Activated CD8-positive, alpha-beta T cell treated with anti-CD3 and anti-CD28 coated beads for 36 hours (primary cell): ENCODE results near the gene CHDH. TPM values are rescaled to one million over a fixed set of nuclear protein-coding genes. Genes with fewer than 3 reads are reported as not detected.

ENCODE experiments used
- ATAC-seq: fragments of 200-7000 bp; cut with Tn5 transposase; one replicate; pipeline ENCODE4 v1.10.0; 2021; ENCODE audit warnings: mild to moderate bottlenecking, moderate library complexity
- CTCF ChIA-PET: fragments of 350-600 bp; sonication (Branson Sonifier 250); formaldehyde crosslinking; loops from one replicate; lab custom pipeline; 2021; ENCODE audit warnings: antibody characterized with exemption; lab: Charles Lee
- POLR2A ChIA-PET: fragments of 350-600 bp; sonication (Branson Sonifier 250); formaldehyde crosslinking; loops from one replicate; lab custom pipeline; 2021; ENCODE audit warnings: antibody characterized with exemption; lab: Charles Lee
- DNase-seq: peaks from one replicate; pipeline ENCODE4 v3.0.0-alpha.2; 2020
- H3K27ac Mint-ChIP-seq: one replicate; pipeline ENCODE4 v1.8.0; 2021; ENCODE audit warnings: mild to moderate bottlenecking, mixed read lengths
- H3K27me3 Mint-ChIP-seq: one replicate; pipeline ENCODE4 v1.8.0; 2021; ENCODE audit warnings: mixed read lengths
- H3K36me3 Mint-ChIP-seq: one replicate; pipeline ENCODE4 v1.8.0; 2021; ENCODE audit warnings: low read depth, mixed read lengths
- H3K4me1 Mint-ChIP-seq: one replicate; pipeline ENCODE4 v1.8.0; 2021; ENCODE audit warnings: low read depth, mixed read lengths
- H3K4me3 Mint-ChIP-seq: one replicate; pipeline ENCODE4 v1.8.0; 2021; ENCODE audit warnings: mild to moderate bottlenecking, moderate library complexity, mixed read lengths
- H3K9me3 Mint-ChIP-seq: one replicate; pipeline ENCODE4 v1.8.0; 2021; ENCODE audit warnings: mixed read lengths
- intact Hi-C: fragments of 100-400 bp; cut with micrococcal nuclease; formaldehyde crosslinking; loops from one replicate; pipeline ENCODE4 v1.10.0; 2022
- total RNA-seq, 2 experiments: library from RNA; stranded (reverse); gene quantifications; one replicate each; pipeline ENCODE4 v1.2.3, GENCODE V29; 2021
- TF ChIP-seq, protein P1 (sequence below): fragments of 200-600 bp; IDR thresholded peaks from one replicate; pipeline ENCODE4 v1.8.0; 2022; ENCODE audit warnings: antibody characterized with exemption, mild to moderate bottlenecking

CHDH gene
- total RNA-seq, 2 experiments from 2014 or later = 0.02 to 0.22 TPM

DNA sequence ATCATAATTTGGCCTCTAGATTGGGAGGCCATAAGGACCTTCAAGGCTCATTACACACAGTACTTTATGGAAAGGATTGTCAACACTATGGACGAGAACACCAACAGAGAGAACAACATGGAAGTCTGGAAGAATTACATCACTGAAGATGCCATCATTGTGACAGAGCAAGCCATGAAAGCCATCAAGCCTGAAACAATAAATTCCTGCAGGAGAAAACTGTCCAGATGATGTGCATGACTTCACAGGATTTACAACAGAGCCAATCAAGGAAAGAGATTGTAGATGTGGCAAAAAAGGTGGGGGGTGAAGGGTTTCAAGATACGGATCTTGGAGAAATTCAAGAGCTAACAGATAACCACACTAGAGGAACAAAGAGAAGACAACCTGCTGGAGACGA is 16.0 kb upstream of the CHDH start:
- Mint-ChIP-seq H3K9me3 (no peaks in the 10 kb centered on the region), H3K4me3 (no peak overlapping the region), H3K4me1 (no peaks in the 10 kb centered on the region), H3K27me3 (no peaks in the 10 kb centered on the region), H3K27ac (no peak overlapping the region), H3K36me3 (peaks cover 23% of the 10 kb centered on the region)
- ChIA-PET POLR2A (no interaction called here), CTCF (no interaction called here)
- intact Hi-C loops = no loop called here
- no peak for DNase-seq
- no peak for ATAC-seq
- TF ChIP-seq, protein P1, sequence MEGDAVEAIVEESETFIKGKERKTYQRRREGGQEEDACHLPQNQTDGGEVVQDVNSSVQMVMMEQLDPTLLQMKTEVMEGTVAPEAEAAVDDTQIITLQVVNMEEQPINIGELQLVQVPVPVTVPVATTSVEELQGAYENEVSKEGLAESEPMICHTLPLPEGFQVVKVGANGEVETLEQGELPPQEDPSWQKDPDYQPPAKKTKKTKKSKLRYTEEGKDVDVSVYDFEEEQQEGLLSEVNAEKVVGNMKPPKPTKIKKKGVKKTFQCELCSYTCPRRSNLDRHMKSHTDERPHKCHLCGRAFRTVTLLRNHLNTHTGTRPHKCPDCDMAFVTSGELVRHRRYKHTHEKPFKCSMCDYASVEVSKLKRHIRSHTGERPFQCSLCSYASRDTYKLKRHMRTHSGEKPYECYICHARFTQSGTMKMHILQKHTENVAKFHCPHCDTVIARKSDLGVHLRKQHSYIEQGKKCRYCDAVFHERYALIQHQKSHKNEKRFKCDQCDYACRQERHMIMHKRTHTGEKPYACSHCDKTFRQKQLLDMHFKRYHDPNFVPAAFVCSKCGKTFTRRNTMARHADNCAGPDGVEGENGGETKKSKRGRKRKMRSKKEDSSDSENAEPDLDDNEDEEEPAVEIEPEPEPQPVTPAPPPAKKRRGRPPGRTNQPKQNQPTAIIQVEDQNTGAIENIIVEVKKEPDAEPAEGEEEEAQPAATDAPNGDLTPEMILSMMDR = no peak

DNA sequence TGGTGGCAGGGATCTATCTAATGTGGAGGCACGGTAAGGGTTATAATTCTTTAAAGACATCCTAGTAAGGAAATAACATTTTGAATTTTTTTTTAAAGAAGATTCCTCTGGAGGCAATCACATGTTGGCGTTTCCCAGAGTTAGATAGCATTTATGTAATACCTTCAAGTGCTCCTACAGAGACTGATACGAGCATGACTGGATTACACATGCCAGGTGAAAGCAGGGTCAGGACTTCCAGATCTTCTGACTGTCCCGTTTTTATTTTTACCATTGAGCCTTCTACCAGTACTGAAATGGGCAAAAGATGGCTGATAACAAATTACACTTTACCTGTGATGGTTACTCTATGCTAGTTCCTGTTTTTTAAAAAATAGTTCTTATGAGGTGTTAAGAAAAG is 14.0 kb upstream of the CHDH start:
- DNase-seq = no peak
- ChIA-PET POLR2A (no interaction called here), CTCF (no interaction called here)
- Mint-ChIP-seq H3K27me3 (no peaks in the 10 kb centered on the region), H3K36me3 (peaks cover 22% of the 10 kb centered on the region), H3K27ac (no peak overlapping the region), H3K4me1 (no peaks in the 10 kb centered on the region), H3K9me3 (no peaks in the 10 kb centered on the region), H3K4me3 (no peak overlapping the region)
- TF ChIP-seq, protein P1 = no peak
- no peak for ATAC-seq
- intact Hi-C loops = no loop called here

DNA sequence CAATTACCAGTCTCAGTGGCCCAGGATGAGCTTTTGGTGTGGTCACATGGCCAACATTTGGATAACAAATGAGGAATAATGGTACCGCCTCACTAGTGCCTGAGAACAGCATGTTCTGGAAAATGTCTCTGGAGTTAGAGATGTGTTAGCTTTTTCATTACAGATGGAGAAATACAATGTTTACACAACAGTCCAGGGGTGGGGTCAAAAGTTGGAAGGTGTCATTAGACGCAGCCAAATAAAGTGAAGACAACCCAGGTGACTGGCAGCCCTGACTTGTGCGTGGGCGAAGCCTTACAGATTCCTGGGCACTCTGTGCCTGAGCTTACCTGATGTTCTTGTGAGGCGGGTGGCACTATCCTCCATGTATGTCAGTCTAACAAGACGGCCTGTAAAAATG is 13.0 kb upstream of the CHDH start:
- H3K4me3 Mint-ChIP-seq = no peak overlapping the region
- no peak for DNase-seq
- ChIA-PET POLR2A (interaction anchor here (0.5 kb wide), 1 partner anchor 206 kb away, joined by 3 read pairs; no protein-coding TSS in a partner anchor), CTCF (no interaction called here)
- no peaks in the 10 kb centered on the region for H3K4me1 Mint-ChIP-seq
- H3K27me3 Mint-ChIP-seq = no peaks in the 10 kb centered on the region
- no peak for ATAC-seq
- peaks cover 14% of the 10 kb centered on the region for H3K36me3 Mint-ChIP-seq
- H3K9me3 Mint-ChIP-seq = no peaks in the 10 kb centered on the region
- intact Hi-C loops = no loop called here
- TF ChIP-seq, protein P1 = no peak
- no peak overlapping the region for H3K27ac Mint-ChIP-seq

DNA sequence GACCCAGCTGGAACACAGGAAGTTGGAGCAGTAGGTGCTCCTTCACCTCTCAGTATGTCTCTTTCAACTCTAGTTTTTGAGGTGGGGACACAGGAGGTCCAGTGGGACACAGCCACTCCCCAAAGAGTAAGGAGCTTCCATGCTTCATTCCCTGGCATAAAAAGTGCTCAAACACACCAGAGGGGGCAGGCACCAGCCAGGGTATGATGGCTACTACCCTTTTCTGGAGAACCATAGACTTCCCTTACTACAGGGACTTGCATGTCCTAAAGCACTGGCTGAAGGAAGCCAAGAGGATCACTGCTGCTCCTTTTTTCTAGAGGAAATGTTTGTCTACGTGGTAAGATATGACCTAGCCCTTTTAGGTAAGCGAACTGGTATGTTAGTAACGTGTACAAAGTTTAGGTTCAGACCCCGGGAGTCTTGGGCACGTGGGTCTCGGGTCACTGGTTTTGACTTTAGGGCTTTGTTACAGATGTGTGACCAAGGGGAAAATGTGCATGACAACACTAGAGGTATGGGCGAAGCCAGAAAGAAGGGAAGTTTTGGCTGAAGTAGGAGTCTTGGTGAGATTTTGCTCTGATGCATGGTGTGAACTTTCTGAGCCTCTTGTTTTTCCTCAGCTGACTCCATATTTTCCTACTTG is 12.0 kb upstream of the CHDH start:
- CTCF ChIA-PET = no interaction called here
- Mint-ChIP-seq H3K27ac (no peak overlapping the region), H3K4me3 (no peak overlapping the region), H3K36me3 (peaks cover 10% of the 10 kb centered on the region), H3K9me3 (no peaks in the 10 kb centered on the region), H3K27me3 (no peaks in the 10 kb centered on the region), H3K4me1 (no peaks in the 10 kb centered on the region)
- ATAC-seq (no peak), DNase-seq (no peak)
- TF ChIP-seq, protein P1 = no peak
- intact Hi-C loops = no loop called here
- POLR2A ChIA-PET = no interaction called here

DNA sequence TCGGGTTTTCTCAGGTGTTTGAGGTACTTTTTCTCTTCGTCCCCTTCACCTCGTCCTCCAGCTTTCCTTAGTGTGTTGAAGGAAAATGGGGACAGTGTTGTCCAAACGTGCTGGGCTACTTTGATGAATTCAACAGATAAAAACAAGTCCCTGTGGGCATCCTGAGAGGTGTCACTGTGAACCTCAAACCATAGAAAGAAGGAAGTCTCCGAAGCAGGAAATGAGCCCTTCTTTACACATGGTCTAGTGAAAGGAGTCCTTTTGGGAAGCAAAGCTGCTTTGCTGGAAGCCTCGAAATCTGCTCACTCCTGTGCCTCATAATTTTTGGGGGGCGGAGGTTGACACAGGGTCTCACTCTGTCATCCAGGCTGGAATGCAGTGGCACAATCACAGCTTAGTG is 10.7 kb upstream of the CHDH start:
- Mint-ChIP-seq H3K4me1 (no peaks in the 10 kb centered on the region), H3K36me3 (peaks cover 4% of the 10 kb centered on the region), H3K27me3 (no peaks in the 10 kb centered on the region), H3K9me3 (no peaks in the 10 kb centered on the region), H3K4me3 (no peak overlapping the region), H3K27ac (no peak overlapping the region)
- CTCF ChIA-PET = interaction anchor here (0.8 kb wide), 1 partner anchor 12 kb away, joined by 3 read pairs; no protein-coding TSS in a partner anchor
- ATAC-seq = no peak
- DNase-seq = no peak
- TF ChIP-seq, protein P1 = no peak
- intact Hi-C loops = no loop called here
- POLR2A ChIA-PET = interaction anchor here (1.0 kb wide), 1 partner anchor 35 kb away, joined by 4 read pairs; the partner anchor contains the start of gene SELENOK
